Measurements from ENCODE around the gene CDH12.

- TF ChIP-seq POLR2AphosphoS5 (IDR thresholded peaks at IDR 0.05; ENCODE audit: insufficient read depth in 1 of 2, low read depth in 1 of 2) (no peak), CTCF (IDR thresholded peaks at IDR 0.05) (no peak), POLR2A (IDR thresholded peaks at IDR 0.05) (no peak)
Measured at GRCh38 chr5:22699319-22699718, 153.8 kb downstream of the CDH12 start.

Data from vagina (tissue), 2 donors.